Psoas muscle (tissue), 7 donors: ENCODE results near the gene DNAJB14. TPM values are rescaled to one million over a fixed set of nuclear protein-coding genes. Genes with fewer than 3 reads are reported as not detected.

Experiments
- polyA plus RNA-seq, 3 donors: library from polyadenylated mRNA; stranded (reverse); fragments of 200-250 nt; gene quantifications; one replicate each; pipeline ENCODE4 v1.2.3, GENCODE V29; 2013
- total RNA-seq, 4 donors: library from RNA; stranded (reverse); fragmentation: NEBNext Ultra II Directional in 2 of 4; extraction: Animal tissue kit (Norgen Biotek cat#: 25700) in 2 of 4; gene quantifications; one replicate each; pipeline versions ENCODE4 v1.2.1 to v1.2.4, GENCODE V29; 2021 to 2023
- donor health status: healthy with polysubstance abuse.
- donor health status: DM: no; HTN: no; CAD: no; lungs with moderate emphysema.
- donor health status: Bipolar disorder and iron deficiency.
- donor health status: healthy.
- donor health status: DM: no; HTN: no; CAD: no.
- donor health status: DM: no; HTN: no; CAD: no.
- donor health status: DM: yes; HTN: yes; CAD: no.

DNAJB14 gene
- total and polyA plus RNA-seq, 7 donors, result 3.3 to 16.7 (median 12.9) TPM

Other genes with a start within 250 kb of the DNAJB14 start
- gene DAPP1, start 129.8 kb downstream of the DNAJB14 start, total RNA-seq, result 1 to 10 TPM in 2 of 4 donors, under 1 TPM in 2; 0.46 to 1.3 (median 0.76) TPM
- gene DAPP1, start 129.8 kb downstream of the DNAJB14 start, polyA plus RNA-seq, result under 1 TPM; 0.06 to 0.53 (median 0.18) TPM
- gene LAMTOR3, start 52.2 kb downstream of the DNAJB14 start, total RNA-seq, result 10 to 100 TPM; 21.6 to 25.8 (median 23.2) TPM
- 10 to 100 TPM; 22.4 to 43.6 (median 34.5) TPM for gene LAMTOR3, start 52.2 kb downstream of the DNAJB14 start, polyA plus RNA-seq
- gene H2AZ1, start 3.7 kb upstream of the DNAJB14 start, total RNA-seq, result 100 to 1,000 TPM in 1 of 4 donors, 10 to 100 TPM in 3; 57.9 to 101 (median 65.8) TPM
- 100 to 1,000 TPM; 143 to 256 (median 247) TPM for gene H2AZ1, start 3.7 kb upstream of the DNAJB14 start, polyA plus RNA-seq
- 100 to 1,000 TPM; 101 to 403 (median 275) TPM for gene DDIT4L, start 243.8 kb upstream of the DNAJB14 start, total RNA-seq
- gene DDIT4L, start 243.8 kb upstream of the DNAJB14 start, polyA plus RNA-seq, result 100 to 1,000 TPM in 2 of 3 donors, 10 to 100 TPM in 1; 84.2 to 160 (median 107) TPM